ENCODE measurements around the gene ABHD14A. TPM values are rescaled to one million over a fixed set of nuclear protein-coding genes. Genes with fewer than 3 reads are reported as not detected.

Gene ABHD14A
- total and polyA plus RNA-seq, 2 of the 13 experiments (the other 11 are each of a cell fraction or from before 2014, with no cell fraction given), result 29.5 to 46.9 TPM

GRCh38 chr3:51942603-51943450, 32.0 kb upstream of the ABHD14A start (continued):
- TF ChIP-seq CTCF (CRISPR knock-in tag; IDR thresholded peaks at IDR 0.05) (peak; percentile 12; the same call in 1 of the 2 replicates), PRPF4 (IDR thresholded peaks at IDR 0.05; ENCODE audit: low read depth, low read length, poor library complexity, severe bottlenecking) (no peak), SOX13 (IDR thresholded peaks at IDR 0.05) (no peak), SOX13 (CRISPR knock-in tag; conservative IDR thresholded peaks at IDR 0.05 in 1 of 2, IDR thresholded peaks at IDR 0.05 in 1 of 2) (no peak), MAF1 (CRISPR knock-in tag; IDR thresholded peaks at IDR 0.05; ENCODE audit: borderline replicate concordance) (no peak; the same call in 1 of the 2 replicates), ZNF557 (CRISPR knock-in tag; IDR thresholded peaks at IDR 0.05) (no peak), ZNF558 (CRISPR knock-in tag; IDR thresholded peaks at IDR 0.05; ENCODE audit: borderline replicate concordance) (peak; percentile 36; the same call in 1 of the 2 replicates), CSRNP1 (CRISPR knock-in tag; IDR thresholded peaks at IDR 0.05) (no peak), ZNF296 (CRISPR knock-in tag; conservative IDR thresholded peaks at IDR 0.05) (peak; percentile 68; the same call in 1 of the 2 replicates), GABPA (IDR thresholded peaks at IDR 0.05; ENCODE audit: low read depth, low read length) (no peak), GABPA (CRISPR knock-in tag; IDR thresholded peaks at IDR 0.05; ENCODE audit: low read depth) (peak; percentile 37; the same call in 1 of the 2 replicates), ZC3H4 (CRISPR knock-in tag; IDR thresholded peaks at IDR 0.05; ENCODE audit: borderline replicate concordance) (peak; percentile 62; the same call in 1 of the 2 replicates)
- TF ChIP-seq, protein P1, sequence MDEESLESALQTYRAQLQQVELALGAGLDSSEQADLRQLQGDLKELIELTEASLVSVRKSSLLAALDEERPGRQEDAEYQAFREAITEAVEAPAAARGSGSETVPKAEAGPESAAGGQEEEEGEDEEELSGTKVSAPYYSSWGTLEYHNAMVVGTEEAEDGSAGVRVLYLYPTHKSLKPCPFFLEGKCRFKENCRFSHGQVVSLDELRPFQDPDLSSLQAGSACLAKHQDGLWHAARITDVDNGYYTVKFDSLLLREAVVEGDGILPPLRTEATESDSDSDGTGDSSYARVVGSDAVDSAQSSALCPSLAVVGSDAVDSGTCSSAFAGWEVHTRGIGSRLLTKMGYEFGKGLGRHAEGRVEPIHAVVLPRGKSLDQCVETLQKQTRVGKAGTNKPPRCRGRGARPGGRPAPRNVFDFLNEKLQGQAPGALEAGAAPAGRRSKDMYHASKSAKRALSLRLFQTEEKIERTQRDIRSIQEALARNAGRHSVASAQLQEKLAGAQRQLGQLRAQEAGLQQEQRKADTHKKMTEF (CRISPR knock-in tag; IDR thresholded peaks at IDR 0.05), result peak; percentile 9; the same call in 1 of the 2 replicates
- TF ChIP-seq, protein P2, sequence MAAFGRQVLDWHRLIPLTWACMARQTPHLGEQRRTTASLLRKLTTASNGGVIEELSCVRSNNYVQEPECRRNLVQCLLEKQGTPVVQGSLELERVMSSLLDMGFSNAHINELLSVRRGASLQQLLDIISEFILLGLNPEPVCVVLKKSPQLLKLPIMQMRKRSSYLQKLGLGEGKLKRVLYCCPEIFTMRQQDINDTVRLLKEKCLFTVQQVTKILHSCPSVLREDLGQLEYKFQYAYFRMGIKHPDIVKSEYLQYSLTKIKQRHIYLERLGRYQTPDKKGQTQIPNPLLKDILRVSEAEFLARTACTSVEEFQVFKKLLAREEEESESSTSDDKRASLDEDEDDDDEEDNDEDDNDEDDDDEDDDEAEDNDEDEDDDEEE (CRISPR knock-in tag; IDR thresholded peaks at IDR 0.05), result peak; percentile 27; the same call in 1 of the 2 replicates
- TF ChIP-seq, protein P3, sequence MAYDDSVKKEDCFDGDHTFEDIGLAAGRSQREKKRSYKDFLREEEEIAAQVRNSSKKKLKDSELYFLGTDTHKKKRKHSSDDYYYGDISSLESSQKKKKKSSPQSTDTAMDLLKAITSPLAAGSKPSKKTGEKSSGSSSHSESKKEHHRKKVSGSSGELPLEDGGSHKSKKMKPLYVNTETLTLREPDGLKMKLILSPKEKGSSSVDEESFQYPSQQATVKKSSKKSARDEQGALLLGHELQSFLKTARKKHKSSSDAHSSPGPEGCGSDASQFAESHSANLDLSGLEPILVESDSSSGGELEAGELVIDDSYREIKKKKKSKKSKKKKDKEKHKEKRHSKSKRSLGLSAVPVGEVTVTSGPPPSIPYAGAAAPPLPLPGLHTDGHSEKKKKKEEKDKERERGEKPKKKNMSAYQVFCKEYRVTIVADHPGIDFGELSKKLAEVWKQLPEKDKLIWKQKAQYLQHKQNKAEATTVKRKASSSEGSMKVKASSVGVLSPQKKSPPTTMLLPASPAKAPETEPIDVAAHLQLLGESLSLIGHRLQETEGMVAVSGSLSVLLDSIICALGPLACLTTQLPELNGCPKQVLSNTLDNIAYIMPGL (CRISPR knock-in tag; IDR thresholded peaks at IDR 0.05; ENCODE audit: borderline replicate concordance in 1 of 2, low read depth in 1 of 2), result no peak; a peak in 1 of 4 replicates
- TF ChIP-seq, protein P4, sequence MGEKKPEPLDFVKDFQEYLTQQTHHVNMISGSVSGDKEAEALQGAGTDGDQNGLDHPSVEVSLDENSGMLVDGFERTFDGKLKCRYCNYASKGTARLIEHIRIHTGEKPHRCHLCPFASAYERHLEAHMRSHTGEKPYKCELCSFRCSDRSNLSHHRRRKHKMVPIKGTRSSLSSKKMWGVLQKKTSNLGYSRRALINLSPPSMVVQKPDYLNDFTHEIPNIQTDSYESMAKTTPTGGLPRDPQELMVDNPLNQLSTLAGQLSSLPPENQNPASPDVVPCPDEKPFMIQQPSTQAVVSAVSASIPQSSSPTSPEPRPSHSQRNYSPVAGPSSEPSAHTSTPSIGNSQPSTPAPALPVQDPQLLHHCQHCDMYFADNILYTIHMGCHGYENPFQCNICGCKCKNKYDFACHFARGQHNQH (CRISPR knock-in tag; IDR thresholded peaks at IDR 0.05), result no peak

All from HepG2 (cell line).